Fibroblast of the aortic adventitia (primary cell): ENCODE data around the gene RNF13. TPM values are rescaled to one million over a fixed set of nuclear protein-coding genes. Genes with fewer than 3 reads are reported as not detected.
A peak's percentile ranks its signal among the peaks of the same experiment; 100 is the strongest.

ENCODE experiments used
- DNase-seq: peaks from one replicate; pipeline ENCODE4 v3.0.0-alpha.2; 2010; ENCODE audit warnings: low read depth
- H3K4me3 ChIP-seq: 2 replicates; pipeline ENCODE4 v1.5.1; 2011; ENCODE audit warnings: low read depth, mild to moderate bottlenecking, control low read depth, low read length, moderate library complexity
- CTCF ChIP-seq: IDR thresholded peaks from 2 replicates; pipeline ENCODE4 v1.5.1; 2011; ENCODE audit warnings: mild to moderate bottlenecking, low read length, control low read depth, inconsistent platforms; ENCODE audit not compliant: insufficient read depth
- total RNA-seq: library from RNA; depleted of rRNA; stranded (reverse); fragments of >200 nt; gene quantifications from 2 replicates; pipeline ENCODE4 v1.2.3, GENCODE V29; 2012; ENCODE audit warnings: low replicate concordance

The RNF13 gene
- total RNA-seq, 1 donor = 68.8 TPM

DNA sequence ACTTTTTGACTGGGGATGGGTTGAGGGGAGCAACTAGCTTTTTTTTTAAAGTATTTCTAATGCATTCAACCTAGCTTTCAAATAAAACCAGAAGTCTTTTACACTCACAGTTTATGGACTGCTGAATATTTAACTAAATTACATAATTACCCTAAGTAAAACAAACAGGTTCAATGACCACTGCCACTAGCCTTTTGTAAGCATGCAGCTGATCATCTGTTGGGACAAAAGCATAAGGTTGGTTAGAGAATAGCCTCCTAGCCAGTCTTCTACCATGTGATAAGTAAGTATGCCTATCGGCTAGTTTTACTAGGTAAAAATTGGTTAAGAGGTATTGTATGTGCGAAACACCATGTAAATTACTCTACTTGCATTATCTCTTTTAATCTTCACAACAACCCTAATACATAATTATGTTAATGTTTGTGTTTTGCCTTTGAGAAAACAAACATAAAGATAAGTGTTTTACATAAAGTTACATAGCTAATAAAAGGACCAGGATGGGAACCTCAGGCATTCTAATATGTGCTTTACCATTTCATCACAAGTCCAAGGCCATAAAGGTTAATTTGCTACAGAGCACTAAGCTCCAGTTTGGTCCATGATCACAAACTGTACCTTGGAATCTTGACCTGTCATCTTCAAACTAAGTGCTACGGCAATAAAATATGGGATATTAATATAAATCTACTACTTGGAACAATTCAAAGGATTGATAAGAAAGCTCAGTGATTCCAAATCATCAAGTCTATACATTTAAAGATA is 144.5 kb downstream of the RNF13 start:
- H3K4me3 ChIP-seq = no peak overlapping the region
- DNase-seq = no peak
- no peak for TF ChIP-seq CTCF

- DNase-seq = no peak
- H3K4me3 ChIP-seq = no peak overlapping the region
- no peak for TF ChIP-seq CTCF
These were observed 145.3 kb downstream of the RNF13 start for GRCh38 chr3:149958171-149958796.

GRCh38 chr3:149959443-149959842 is 146.4 kb downstream of the RNF13 start:
- DNase-seq = no peak

GRCh38 chr3:149963485-149963884 is 150.5 kb downstream of the RNF13 start:
- no peak overlapping the region for H3K4me3 ChIP-seq
- no peak for TF ChIP-seq CTCF

More at GRCh38 chr3:149959443-149959842, 146.4 kb downstream of the RNF13 start:
- H3K4me3 ChIP-seq = no peak overlapping the region
- TF ChIP-seq CTCF = no peak

GRCh38 chr3:149964291-149964690 is 151.3 kb downstream of the RNF13 start:
- peak; percentile 73 for DNase-seq
- no peak for TF ChIP-seq CTCF
- no peak overlapping the region for H3K4me3 ChIP-seq

More at GRCh38 chr3:149963485-149963884, 150.5 kb downstream of the RNF13 start:
- no peak for DNase-seq

GRCh38 chr3:149965278-149965677 is 152.3 kb downstream of the RNF13 start:
- no peak for TF ChIP-seq CTCF
- peak; percentile 53 for DNase-seq
- H3K4me3 ChIP-seq = no peak overlapping the region
